GM21619 (cell line): ENCODE data around the gene LONP2.
"Not testable (repeated sequence)": the region's sequence is repeated elsewhere in the genome, so short reads cannot be mapped to it uniquely, and the experiment has no call there.

Source experiments
- ATAC-seq: cut with Tn5 transposase; IDR thresholded peaks from one replicate; pipeline ENCODE4 v1.9.1; 2021; ENCODE audit not compliant: unreplicated experiment

Gene LONP2

DNA sequence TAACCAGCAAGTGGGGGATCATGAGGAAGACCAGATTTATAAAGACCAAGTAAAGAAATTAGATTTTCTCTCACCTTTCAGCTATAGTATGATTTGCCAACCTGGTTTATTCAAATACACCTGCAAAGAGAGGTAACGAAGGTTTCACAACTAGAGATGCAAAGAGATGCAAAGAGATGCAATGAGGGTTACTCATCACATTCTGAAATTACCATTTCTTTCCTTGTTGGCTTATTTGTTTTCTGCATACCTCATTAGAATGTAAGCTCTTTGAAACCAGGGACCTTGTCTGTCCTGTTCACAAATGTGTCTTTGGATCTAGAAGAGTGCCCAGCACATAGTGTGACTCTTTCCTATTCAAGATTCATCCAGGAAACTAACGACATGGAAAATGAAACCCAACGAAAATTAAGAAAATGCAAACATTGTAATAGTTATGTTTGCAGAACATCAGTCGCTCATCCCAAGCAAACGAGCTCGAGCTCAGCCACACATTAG lies 9.0 kb upstream of the LONP2 start:
- no peak for ATAC-seq

- ATAC-seq, result no peak
Measured at GRCh38 chr16:48235556-48236136, 8.5 kb upstream of the LONP2 start.

- no peak for ATAC-seq
Measured at GRCh38 chr16:48236286-48236685, 7.8 kb upstream of the LONP2 start.

- ATAC-seq, result not testable (repeated sequence)
Measured at GRCh38 chr16:48240147-48240546, 4.0 kb upstream of the LONP2 start.

GRCh38 chr16:48244863-48245195 lies 729 bp downstream of the LONP2 start:
- ATAC-seq, result peak; percentile 1

GRCh38 chr16:48246066-48246465 lies 2.0 kb downstream of the LONP2 start:
- no peak for ATAC-seq

DNA sequence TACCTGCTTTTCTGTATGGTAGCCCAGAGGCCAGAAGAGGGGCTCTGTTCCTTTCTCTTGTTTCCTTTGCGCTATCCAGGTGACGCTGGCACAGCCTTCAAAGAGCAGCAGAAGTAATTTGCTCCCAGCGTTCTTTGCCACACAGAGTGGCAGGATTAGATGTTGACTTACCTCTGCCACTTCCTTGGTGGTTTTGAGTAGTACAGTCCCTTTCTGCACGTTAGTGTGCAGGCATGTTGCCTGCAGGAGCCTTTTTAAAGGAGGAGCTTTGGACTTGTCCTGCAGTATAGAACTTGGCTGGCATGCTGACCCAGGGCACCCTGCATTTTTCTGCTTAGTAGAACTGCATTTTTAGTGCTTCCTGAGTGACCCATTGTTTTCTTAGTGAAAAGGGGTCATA lies 3.2 kb downstream of the LONP2 start, which contains the start of gene ABCC11:
Gene ABCC11 (minus strand): TSS at position 229 of the 400 bp plus-strand sequence. CDS start 15,618 bp downstream, outside the sequence.
- no peak for ATAC-seq

- no peak for ATAC-seq
Measured at GRCh38 chr16:48250520-48251278, 6.6 kb downstream of the LONP2 start.

DNA sequence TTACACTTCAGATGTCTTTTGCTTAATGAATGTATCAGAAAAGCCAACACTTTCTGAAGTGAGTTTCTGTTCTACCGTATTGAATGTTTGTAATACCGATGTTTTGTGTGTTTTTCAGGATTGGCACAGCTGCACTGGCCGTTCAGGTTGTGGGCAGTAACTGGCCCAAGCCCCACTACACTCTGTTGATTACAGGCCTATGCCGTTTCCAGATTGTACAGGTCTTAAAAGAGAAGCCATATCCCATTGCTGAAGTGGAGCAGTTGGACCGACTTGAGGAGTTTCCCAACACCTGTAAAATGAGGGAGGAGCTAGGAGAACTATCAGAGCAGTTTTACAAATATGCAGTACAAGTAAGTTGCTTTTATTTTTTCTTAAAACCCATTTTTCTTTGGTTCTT lies 7.9 kb downstream of the LONP2 start:
- no peak for ATAC-seq

- no peak for ATAC-seq
Measured at GRCh38 chr16:48256579-48257177, 12.6 kb downstream of the LONP2 start.

DNA sequence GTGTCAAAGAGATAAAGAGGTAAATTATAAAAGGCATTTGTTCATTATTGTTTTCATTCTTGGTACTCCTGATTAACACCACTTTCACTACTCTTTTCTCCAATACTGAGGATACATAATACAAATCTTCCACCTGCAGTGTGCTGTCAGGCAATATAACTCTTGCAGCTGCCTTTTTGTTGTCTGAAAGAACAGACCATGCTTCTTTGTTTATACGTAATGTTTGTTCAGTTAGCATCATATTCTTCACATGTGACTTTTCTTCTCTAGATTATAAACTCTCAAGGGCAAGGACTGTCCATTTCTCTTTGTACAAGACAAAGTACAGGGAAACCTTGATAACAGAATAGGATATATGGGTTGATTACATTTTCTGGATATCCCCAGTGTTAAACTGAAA lies 17.5 kb downstream of the LONP2 start:
- no peak for ATAC-seq

DNA sequence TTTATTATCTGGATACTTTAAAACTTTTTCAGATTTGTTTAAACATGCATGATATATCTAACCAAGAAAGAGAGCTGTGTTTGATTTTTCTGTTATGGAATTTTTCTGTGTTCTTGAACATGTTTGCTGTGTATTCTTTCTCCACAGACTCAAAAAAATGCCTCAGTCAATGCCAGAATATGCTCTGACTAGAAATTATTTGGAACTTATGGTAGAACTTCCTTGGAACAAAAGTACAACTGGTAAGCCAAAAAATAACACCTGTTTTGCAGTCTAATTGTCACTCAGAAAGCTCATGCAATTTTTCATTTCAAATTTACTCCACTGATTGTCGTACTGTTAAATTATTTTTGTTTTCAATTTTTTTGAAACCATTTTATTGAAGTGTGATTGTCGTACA lies 18.5 kb downstream of the LONP2 start:
- no peak for ATAC-seq

- ATAC-seq, result no peak
Measured at GRCh38 chr16:48269011-48269410, 24.9 kb downstream of the LONP2 start.

GRCh38 chr16:48271728-48272127 lies 27.6 kb downstream of the LONP2 start:
- ATAC-seq, result no peak

GRCh38 chr16:48272837-48273421 lies 28.8 kb downstream of the LONP2 start:
- no peak for ATAC-seq

DNA sequence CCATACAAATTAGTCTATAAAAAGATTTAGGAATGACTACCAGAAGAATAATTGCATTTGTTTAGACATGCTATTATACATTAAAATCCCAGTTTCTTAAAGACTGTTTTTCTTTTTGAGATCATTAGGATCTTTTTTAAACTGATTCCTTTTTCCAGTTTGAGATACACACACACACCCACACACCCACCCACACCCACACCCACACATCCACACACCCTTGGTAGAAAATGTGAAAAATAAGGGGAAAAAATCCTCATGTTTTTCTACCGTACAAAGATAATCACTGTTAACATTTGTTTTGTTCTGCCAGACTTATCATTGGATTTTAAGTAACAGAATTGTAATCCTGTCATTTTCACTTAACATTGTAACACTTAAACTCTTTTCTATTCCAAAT lies 30.4 kb downstream of the LONP2 start:
- ATAC-seq, result no peak

DNA sequence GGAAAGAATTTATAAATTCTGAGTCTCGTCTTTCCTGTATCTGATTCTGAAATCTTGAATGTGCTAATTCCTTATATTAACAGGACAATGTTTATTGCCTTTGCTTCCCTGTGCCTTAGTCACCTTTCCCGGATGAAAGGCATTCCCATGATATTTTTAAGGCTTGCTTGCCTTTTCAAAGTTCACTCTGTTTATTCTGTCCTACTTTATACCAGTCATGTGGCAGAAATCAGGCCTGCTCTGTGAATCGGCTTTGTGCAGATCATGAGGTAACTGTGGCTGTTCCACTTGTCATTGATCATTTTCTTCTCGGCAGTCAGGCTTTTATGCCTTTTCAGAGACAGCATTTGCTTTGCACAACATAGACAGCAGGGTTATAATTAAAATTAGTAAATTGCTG lies 32.0 kb downstream of the LONP2 start:
- no peak for ATAC-seq

GRCh38 chr16:48277158-48277557 lies 33.1 kb downstream of the LONP2 start:
- ATAC-seq, result no peak

DNA sequence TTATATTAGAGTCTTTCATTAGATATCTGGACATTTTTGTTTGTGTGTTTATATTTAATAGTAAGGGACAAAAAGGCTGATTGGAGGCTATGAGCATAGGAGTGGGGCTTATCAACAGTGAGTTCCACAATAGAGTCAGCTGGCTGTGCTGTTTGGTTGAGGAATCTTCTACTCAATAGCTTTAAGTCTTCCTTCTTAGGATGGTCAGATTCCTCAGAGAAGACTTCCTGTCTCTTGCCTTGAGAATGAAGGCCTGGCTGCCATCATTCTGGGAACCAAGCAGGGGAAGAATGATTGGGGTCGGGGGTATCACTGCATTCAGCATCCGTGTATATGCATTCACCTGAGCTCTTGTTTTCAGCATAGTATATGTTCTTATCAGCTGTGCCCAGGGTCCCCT lies 35.1 kb downstream of the LONP2 start:
- no peak for ATAC-seq

- ATAC-seq, result no peak
Measured at GRCh38 chr16:48280546-48280945, 36.4 kb downstream of the LONP2 start.

DNA sequence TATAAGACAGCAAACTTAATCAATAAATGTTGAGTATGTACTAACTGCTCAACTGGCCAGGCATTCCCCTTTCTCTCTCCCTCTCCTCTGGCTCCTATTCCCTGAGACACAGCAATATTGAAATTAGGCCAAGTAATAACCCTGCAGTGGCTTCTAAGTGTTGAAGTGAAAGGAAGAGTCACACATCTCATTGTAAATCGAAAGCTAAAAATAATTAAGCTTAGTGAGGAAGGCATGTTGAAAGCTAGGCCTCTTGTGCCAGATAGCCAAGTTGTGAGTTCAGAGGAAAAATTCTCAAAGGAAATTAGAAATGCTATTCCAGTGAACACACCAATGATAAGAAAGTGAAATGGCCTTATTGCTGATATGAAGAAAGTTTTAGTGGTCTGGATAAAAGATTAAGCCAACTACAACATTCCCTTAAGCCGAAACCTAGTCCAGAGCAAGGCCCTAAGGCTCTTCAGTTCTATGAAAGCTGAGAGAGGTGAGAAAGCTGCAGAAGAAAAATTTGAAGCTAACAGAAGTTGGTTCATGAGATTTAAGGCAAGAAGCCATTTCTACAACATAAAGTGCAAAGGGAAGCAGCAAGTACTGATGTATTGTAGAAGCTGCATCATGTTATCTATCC lies 38.6 kb downstream of the LONP2 start:
- ATAC-seq, result no peak
